Stimulated activated naive B cell treated with anti-CD40 and anti-IgM and Interleukin-4, amounts not matched to agents 10 μg/mL and 1 μg/mL and 100 μg/mL, for 72 hours (primary cell): ENCODE data around the gene STXBP4.

ENCODE experiments used
- ATAC-seq, 2 donors: fragments of 150-1000 bp; cut with Tn5 transposase; replicated peaks; 2 replicates each; pipeline ENCODE4 v1.10.0; 2021; ENCODE audit warnings: moderate library complexity in 1 of 2
- DNase-seq: peaks from one replicate; pipeline ENCODE4 v3.0.0; 2021
- H3K27ac Mint-ChIP-seq: one replicate; pipeline ENCODE4 v1.8.0; 2022; ENCODE audit warnings: mild to moderate bottlenecking, mixed read lengths
- H3K27me3 Mint-ChIP-seq, 2 donors: one replicate each; pipeline ENCODE4 v1.8.0; 2022; ENCODE audit warnings: mixed read lengths in 2 of 2
- H3K36me3 Mint-ChIP-seq, 2 donors: one replicate each; pipeline ENCODE4 v1.8.0; 2022; ENCODE audit warnings: mixed read lengths in 2 of 2, mild to moderate bottlenecking in 1 of 2
- H3K4me1 Mint-ChIP-seq, 2 donors: one replicate each; pipeline ENCODE4 v1.8.0; 2022; ENCODE audit warnings: mixed read lengths in 2 of 2, mild to moderate bottlenecking in 1 of 2
- H3K4me3 Mint-ChIP-seq, 2 donors: one replicate each; pipeline ENCODE4 v1.8.0; 2022; ENCODE audit warnings: mild to moderate bottlenecking in 2 of 2, mixed read lengths in 2 of 2, moderate library complexity in 1 of 2
- H3K9me3 Mint-ChIP-seq, 2 donors: one replicate each; pipeline ENCODE4 v1.8.0; 2022; ENCODE audit warnings: mixed read lengths in 2 of 2, mild to moderate bottlenecking in 1 of 2

Gene STXBP4

GRCh38 chr17:55086635-55087058, 118.1 kb downstream of the STXBP4 start:
- Mint-ChIP-seq H3K4me3 (no peak overlapping the region), H3K27me3 (no peaks in the 10 kb centered on the region), H3K36me3 (peaks cover 17 to 28% of the 10 kb centered on the region in 2 donors), H3K9me3 (no peaks in the 10 kb centered on the region), H3K27ac (no peak overlapping the region), H3K4me1 (peaks cover 5 to 6% of the 10 kb centered on the region in 2 donors)
- no peak for DNase-seq
- no peak for ATAC-seq

- Mint-ChIP-seq H3K4me3 (no peak overlapping the region), H3K36me3 (peaks cover 9 to 21% of the 10 kb centered on the region in 2 donors), H3K27me3 (no peaks in the 10 kb centered on the region), H3K4me1 (peaks cover 5 to 6% of the 10 kb centered on the region in 2 donors), H3K27ac (no peak overlapping the region), H3K9me3 (no peaks in the 10 kb centered on the region)
- DNase-seq (no peak), ATAC-seq (no peak)
Observed at GRCh38 chr17:55089256-55089655, 120.7 kb downstream of the STXBP4 start.

DNA sequence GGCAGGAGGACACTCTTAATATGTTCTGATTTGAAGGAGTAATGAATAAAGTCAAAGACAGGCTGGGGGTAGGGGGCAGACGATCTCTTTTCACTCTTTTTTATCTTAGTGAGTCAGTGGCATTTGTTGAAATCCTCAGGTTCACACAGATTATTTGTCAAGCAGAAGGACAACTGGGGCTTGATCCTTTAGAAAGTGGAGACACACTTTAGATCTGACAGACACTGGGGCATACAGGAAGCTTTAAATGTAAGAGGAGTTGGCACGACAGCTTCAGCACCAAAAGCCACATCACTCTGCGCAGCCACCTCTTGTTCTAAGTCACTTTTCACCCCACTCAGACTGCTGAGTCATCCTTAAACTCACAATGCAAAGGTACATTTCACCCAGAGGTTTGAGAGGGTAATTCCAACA, 121.5 kb downstream of the STXBP4 start:
- H3K9me3 Mint-ChIP-seq: no peaks in the 10 kb centered on the region
- DNase-seq (peak; percentile 0), ATAC-seq (peak; percentile 71 to 82)
- peak overlapping the region; percentile 47 for H3K27ac Mint-ChIP-seq
- H3K27me3 Mint-ChIP-seq: no peaks in the 10 kb centered on the region
- H3K36me3 Mint-ChIP-seq: peaks cover 9 to 21% of the 10 kb centered on the region in 2 donors
- H3K4me3 Mint-ChIP-seq: no peak overlapping the region
- H3K4me1 Mint-ChIP-seq: peaks cover 5 to 6% of the 10 kb centered on the region in 2 donors

DNA sequence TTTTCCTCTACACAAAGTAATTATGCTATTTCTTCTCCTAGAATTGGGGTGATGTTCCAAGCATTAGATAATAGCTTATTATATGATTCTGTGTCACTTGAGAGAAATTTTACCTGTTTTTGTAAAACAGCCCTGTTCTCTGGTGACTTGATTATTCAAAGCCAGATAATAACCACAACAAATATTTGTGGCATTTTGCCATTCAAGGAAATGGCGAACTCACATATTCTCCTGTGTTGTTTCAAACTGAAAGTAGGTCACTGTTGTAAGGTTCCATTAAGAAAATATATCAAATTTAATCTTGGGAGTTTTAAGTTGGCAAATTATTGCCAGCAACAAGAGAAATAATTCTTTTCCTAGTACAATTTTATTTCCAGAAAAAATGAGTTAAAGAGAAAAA, 124.8 kb downstream of the STXBP4 start:
- Mint-ChIP-seq H3K9me3 (no peaks in the 10 kb centered on the region), H3K36me3 (peaks cover 4 to 13% of the 10 kb centered on the region in 2 donors), H3K27me3 (no peaks in the 10 kb centered on the region), H3K27ac (no peak overlapping the region), H3K4me1 (peaks cover 5 to 6% of the 10 kb centered on the region in 2 donors), H3K4me3 (no peak overlapping the region)
- DNase-seq (no peak), ATAC-seq (no peak)

GRCh38 chr17:55098765-55099164, 130.2 kb downstream of the STXBP4 start:
- no peak for DNase-seq
- H3K27ac Mint-ChIP-seq: no peak overlapping the region
- ATAC-seq: no peak
- H3K27me3 Mint-ChIP-seq: no peaks in the 10 kb centered on the region
- peaks cover 3 to 12% of the 10 kb centered on the region in 2 donors for H3K36me3 Mint-ChIP-seq
- H3K4me3 Mint-ChIP-seq: no peak overlapping the region
- H3K9me3 Mint-ChIP-seq: peaks cover 0 to 4% of the 10 kb centered on the region in 2 donors
- H3K4me1 Mint-ChIP-seq: no peaks in the 10 kb centered on the region

GRCh38 chr17:55110521-55110920, 142.0 kb downstream of the STXBP4 start:
- DNase-seq (no peak), ATAC-seq (no peak)
- H3K36me3 Mint-ChIP-seq: peaks cover 12 to 30% of the 10 kb centered on the region in 2 donors
- H3K4me1 Mint-ChIP-seq: no peaks in the 10 kb centered on the region
- peaks cover 12 to 16% of the 10 kb centered on the region in 2 donors for H3K9me3 Mint-ChIP-seq
- H3K27me3 Mint-ChIP-seq: no peaks in the 10 kb centered on the region
- no peak overlapping the region for H3K4me3 Mint-ChIP-seq
- no peak overlapping the region for H3K27ac Mint-ChIP-seq

DNA sequence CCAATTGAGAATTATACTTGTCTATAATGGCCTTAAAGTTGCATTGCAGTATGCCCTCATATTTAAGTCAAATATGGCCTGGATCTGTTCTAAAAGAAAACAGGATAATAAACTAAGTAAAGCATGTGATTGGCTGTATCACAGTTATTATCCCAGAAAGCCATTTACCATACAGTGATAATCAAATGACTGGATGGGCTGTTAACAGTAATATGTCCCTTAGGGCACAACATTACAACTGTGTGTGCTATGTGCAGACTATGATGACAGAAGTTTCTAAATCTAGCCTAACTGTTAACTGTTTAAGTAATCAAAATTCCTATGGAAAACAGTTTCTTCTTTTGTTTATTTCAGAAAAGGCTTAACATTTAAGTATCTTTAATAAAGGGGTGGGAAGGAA, 145.7 kb downstream of the STXBP4 start:
- DNase-seq (no peak), ATAC-seq (no peak)
- peaks cover 0 to 5% of the 10 kb centered on the region in 2 donors for H3K9me3 Mint-ChIP-seq
- no peak overlapping the region for H3K27ac Mint-ChIP-seq
- H3K4me1 Mint-ChIP-seq: no peaks in the 10 kb centered on the region
- H3K4me3 Mint-ChIP-seq: no peak overlapping the region
- peaks cover 0 to 7% of the 10 kb centered on the region in 2 donors for H3K36me3 Mint-ChIP-seq
- no peaks in the 10 kb centered on the region for H3K27me3 Mint-ChIP-seq

DNA sequence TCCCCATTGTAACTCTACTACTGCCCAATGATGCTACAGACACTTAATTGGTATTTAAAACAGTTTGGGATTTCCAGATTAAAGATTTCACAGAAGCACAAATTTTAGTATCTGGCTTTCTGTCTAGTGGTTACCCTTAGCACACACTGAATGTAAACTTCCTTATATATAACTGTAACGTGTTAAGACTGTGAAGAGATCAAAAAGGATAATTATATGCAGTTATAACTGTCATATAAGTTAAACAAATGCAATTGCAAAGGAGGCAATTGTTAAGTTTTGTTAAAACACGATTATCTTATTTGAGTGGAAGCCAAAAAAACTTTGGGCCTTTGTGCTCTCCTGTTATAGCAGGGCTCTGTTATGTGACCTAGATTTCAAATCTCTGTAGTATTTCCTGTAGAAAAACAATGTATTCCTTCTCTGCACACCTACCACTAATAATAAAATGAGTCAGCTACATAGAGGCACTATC, 147.9 kb downstream of the STXBP4 start:
- Mint-ChIP-seq H3K27ac (no peak overlapping the region), H3K9me3 (peaks cover 0 to 2% of the 10 kb centered on the region in 2 donors), H3K36me3 (peaks cover 0 to 4% of the 10 kb centered on the region in 2 donors), H3K4me1 (no peaks in the 10 kb centered on the region), H3K4me3 (no peak overlapping the region), H3K27me3 (no peaks in the 10 kb centered on the region)
- no peak for ATAC-seq
- DNase-seq: no peak

DNA sequence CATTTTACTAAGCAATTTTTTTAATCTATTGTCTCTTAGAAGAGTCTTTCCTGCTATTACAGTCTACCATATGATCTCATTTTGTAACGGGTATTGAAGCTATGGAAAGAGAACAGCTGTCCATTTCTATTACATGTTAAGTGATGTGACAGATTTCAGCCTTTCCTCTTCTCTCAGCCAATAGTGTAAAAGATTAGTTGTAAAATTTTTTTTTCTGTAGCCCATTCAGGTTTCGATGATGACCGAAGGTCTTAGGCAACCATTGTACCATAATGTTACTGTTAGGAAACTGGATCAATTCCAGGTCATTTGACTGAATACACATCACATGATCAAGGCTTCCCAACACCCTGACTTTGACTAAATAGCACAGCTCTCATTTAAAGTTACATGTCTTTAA, 148.6 kb downstream of the STXBP4 start:
- no peaks in the 10 kb centered on the region for H3K4me1 Mint-ChIP-seq
- no peak overlapping the region for H3K27ac Mint-ChIP-seq
- ATAC-seq (no peak), DNase-seq (no peak)
- H3K9me3 Mint-ChIP-seq: peaks cover 0 to 2% of the 10 kb centered on the region in 2 donors
- H3K4me3 Mint-ChIP-seq: no peak overlapping the region
- peaks cover 0 to 4% of the 10 kb centered on the region in 2 donors for H3K36me3 Mint-ChIP-seq
- no peaks in the 10 kb centered on the region for H3K27me3 Mint-ChIP-seq

DNA sequence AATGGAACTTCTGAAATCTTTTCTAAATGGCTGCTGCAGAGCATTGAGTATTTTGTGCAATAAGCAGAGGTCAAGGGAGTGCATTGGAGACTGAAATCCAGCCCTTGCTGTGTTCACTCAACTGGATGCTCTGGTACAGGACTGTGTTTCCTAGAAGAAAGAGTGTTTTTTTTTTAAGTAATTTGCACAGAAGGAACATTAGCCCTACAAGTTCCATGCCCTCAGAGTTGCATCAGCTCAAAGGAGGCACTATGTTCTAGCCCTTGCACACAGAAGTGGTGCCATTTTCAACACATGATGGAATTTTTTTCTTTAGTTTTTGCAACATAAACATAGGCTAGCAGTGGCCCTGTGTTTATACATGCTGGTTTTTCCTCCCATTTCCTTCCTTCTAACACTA, 152.1 kb downstream of the STXBP4 start:
- no peaks in the 10 kb centered on the region for H3K4me1 Mint-ChIP-seq
- no peak overlapping the region for H3K4me3 Mint-ChIP-seq
- no peaks in the 10 kb centered on the region for H3K27me3 Mint-ChIP-seq
- no peak for DNase-seq
- no peaks in the 10 kb centered on the region for H3K36me3 Mint-ChIP-seq
- no peak overlapping the region for H3K27ac Mint-ChIP-seq
- no peaks in the 10 kb centered on the region for H3K9me3 Mint-ChIP-seq
- no peak for ATAC-seq

DNA sequence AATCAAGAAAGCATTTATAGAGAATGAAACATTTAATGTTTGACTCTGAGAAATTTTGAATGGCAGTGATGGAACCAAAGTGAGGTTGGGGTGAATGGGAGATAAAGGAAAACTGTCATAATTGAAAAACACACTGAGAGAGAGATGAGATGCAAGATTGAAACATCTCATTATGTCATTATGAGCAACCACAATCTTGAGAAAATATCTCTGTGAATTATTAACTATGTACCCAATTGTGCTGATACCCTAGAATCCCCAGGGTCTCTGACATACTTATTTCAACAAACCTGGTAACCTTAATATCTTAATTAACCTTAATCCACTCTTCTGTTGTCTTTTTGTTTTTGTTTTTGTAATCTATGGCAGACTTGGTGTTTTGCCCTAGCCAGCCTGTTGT, 152.7 kb downstream of the STXBP4 start:
- Mint-ChIP-seq H3K4me3 (no peak overlapping the region), H3K36me3 (peaks cover 0 to 3% of the 10 kb centered on the region in 2 donors), H3K9me3 (no peaks in the 10 kb centered on the region), H3K4me1 (no peaks in the 10 kb centered on the region), H3K27me3 (no peaks in the 10 kb centered on the region), H3K27ac (no peak overlapping the region)
- no peak for DNase-seq
- no peak for ATAC-seq

DNA sequence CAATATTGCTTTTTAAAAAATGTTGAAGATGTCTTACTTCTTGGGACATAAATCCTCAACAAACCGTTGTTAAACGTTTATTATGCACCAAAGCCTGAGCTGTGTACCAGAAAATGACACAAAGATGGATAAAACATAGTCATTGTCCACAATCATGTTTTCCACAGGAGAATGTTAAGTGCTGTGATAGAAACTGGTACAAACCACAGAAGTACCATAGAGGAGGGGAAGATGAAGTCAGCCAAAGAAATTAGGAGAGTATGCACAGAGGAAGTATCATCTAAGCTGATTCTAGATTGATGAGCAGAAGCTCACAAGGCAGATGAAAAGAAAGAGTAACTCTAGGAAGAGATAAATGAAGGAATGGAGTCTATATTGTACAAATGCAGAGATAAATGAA, 153.5 kb downstream of the STXBP4 start:
- no peaks in the 10 kb centered on the region for H3K9me3 Mint-ChIP-seq
- DNase-seq (no peak), ATAC-seq (no peak)
- H3K27me3 Mint-ChIP-seq: no peaks in the 10 kb centered on the region
- H3K27ac Mint-ChIP-seq: no peak overlapping the region
- no peaks in the 10 kb centered on the region for H3K4me1 Mint-ChIP-seq
- H3K36me3 Mint-ChIP-seq: peaks cover 0 to 4% of the 10 kb centered on the region in 2 donors
- H3K4me3 Mint-ChIP-seq: no peak overlapping the region

- ATAC-seq: no peak
- H3K27me3 Mint-ChIP-seq: no peaks in the 10 kb centered on the region
Observed at GRCh38 chr17:55124730-55125360, 156.3 kb downstream of the STXBP4 start.

DNA sequence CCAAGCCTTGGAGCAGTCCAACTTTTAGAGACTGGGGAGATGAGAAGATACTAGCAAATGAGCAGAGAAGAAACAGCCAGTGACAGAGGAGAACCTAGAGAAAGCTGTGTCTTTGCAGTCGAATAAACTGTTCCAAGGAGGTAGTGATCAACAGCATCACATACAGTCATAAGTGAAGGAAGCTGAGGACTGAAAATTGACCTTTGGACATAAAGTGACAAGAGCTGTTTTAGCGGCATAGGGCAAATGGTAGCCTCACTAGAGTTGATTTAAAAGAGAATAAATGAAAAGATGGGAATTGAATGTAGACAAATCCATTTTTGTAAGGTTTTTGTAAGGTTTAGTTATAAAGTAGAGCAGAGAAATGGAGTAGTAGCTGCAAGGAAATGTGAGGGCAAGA, 165.0 kb downstream of the STXBP4 start:
- H3K27ac Mint-ChIP-seq: no peak overlapping the region

More at GRCh38 chr17:55124730-55125360, 156.3 kb downstream of the STXBP4 start:
- H3K4me1 Mint-ChIP-seq: no peaks in the 10 kb centered on the region
- H3K4me3 Mint-ChIP-seq: no peak overlapping the region
- H3K36me3 Mint-ChIP-seq: peaks cover 3 to 8% of the 10 kb centered on the region in 2 donors
- no peaks in the 10 kb centered on the region for H3K9me3 Mint-ChIP-seq
- DNase-seq: no peak
- H3K27ac Mint-ChIP-seq: no peak overlapping the region

GRCh38 chr17:55134486-55135157, 166.1 kb downstream of the STXBP4 start:
- Mint-ChIP-seq H3K4me1 (no peaks in the 10 kb centered on the region), H3K9me3 (no peaks in the 10 kb centered on the region), H3K27me3 (no peaks in the 10 kb centered on the region), H3K36me3 (no peaks in the 10 kb centered on the region), H3K4me3 (no peak overlapping the region), H3K27ac (no peak overlapping the region)
- ATAC-seq: no peak
- DNase-seq: no peak

More for the DNA sequence above, 165.0 kb downstream of the STXBP4 start:
- H3K4me1 Mint-ChIP-seq: no peaks in the 10 kb centered on the region
- DNase-seq (no peak), ATAC-seq (no peak)
- H3K36me3 Mint-ChIP-seq: no peaks in the 10 kb centered on the region
- no peaks in the 10 kb centered on the region for H3K9me3 Mint-ChIP-seq
- H3K4me3 Mint-ChIP-seq: no peak overlapping the region
- no peaks in the 10 kb centered on the region for H3K27me3 Mint-ChIP-seq
